T-helper 2 cell treated with Interferon-gamma antibody and Interleukin-4, amounts not matched to agents 100 ng/mL and 5 ng/mL, for 36 hours (primary cell): ENCODE measurements around the gene PNPLA7. TPM values are rescaled to one million over a fixed set of nuclear protein-coding genes. Genes with fewer than 3 reads are reported as not detected.
"Not testable (repeated sequence)": the region's sequence is repeated elsewhere in the genome, so short reads cannot be mapped to it uniquely, and the experiment has no call there.

Experiments used
- intact Hi-C: fragments of 100-400 bp; cut with micrococcal nuclease; formaldehyde crosslinking; loops from one replicate; pipeline ENCODE4 v1.15.1; 2023
- total RNA-seq: library from RNA; stranded (reverse); gene quantifications from 2 replicates; pipeline ENCODE4 v1.2.3, GENCODE V29; 2022

The PNPLA7 gene
- total RNA-seq, 1 donor from 2014 or later, result 3.0 TPM

DNA sequence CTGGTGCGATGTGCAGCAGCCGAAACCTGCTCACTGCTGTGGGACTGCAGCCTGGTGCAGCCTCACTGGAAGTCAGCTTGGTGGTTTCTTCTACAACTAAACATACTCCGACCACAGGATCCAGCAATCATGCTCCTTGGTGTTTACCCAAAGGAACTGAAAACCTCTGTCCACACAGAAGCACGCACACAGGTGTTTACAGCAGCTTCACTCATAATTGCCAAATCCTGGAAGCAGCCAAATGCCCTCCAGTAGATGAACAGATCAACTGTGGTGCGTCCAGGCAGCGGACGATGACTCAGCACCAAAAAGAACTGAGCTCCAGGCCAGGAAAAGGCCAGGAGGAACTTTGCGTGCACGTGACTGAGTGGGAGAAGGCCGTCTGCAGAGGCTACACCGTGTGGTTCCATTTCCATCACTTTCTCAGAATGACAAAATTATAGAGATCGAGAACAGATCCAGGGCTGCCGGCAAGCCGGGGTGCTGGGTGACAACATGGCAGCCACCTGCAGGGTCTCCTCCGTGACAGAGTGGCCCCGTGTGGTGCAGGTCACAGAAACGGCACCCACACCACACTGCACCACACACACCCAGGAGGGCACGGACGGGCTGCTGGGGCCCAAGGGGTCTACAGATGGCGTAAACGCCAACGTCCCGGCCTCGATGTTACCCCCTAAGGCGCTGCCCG lies 68.0 kb downstream of the PNPLA7 start:
- intact Hi-C loops, result no loop called here

DNA sequence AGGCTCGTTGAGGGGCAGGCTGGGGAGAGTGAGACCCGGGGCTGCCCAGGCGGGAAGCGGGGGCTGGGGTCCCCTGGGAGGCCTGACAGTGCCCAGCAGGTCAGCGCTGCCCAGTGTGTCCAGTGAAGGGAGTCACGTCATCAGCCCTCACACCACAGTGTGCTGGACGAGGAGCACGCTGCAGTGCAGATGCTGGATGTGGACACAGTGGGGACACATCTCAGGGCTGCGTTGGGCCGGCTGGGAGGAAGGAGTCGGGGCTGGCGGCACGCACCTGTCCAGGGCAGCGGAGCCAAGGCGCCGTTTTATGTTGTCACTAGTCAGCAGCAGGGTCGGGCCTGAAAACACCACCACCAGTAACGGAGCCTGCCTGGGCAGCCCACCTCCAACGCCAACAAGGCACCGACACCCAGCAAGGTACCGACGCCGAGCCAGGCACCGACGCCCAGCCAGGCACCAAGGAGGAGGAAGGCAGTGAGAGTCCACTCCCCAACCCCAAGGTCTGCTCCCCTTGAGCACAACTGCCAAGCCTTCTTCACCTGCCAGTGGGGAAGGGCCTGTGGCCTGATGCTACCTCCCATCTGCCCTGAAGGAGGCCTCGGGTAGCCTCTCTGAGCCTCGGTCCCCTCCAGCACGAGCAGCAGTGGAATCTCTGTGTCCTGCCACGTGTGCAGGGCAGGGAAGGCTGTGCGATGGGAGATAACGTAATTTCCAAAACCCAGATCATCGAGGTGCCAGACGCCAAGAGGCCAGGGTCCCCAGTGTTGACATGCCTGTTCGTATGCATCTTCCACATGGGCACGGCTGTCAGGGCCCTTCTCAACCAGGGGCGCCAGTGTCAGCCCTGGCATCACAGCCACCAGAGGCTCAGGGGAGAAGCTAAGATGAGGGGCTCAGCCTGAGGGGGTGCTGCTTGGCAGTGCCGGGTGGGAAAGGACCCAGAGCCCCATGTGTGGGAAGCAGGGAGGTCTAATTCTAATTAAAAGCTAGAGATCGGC lies 69.2 kb downstream of the PNPLA7 start:
- intact Hi-C loops, result no loop called here

DNA sequence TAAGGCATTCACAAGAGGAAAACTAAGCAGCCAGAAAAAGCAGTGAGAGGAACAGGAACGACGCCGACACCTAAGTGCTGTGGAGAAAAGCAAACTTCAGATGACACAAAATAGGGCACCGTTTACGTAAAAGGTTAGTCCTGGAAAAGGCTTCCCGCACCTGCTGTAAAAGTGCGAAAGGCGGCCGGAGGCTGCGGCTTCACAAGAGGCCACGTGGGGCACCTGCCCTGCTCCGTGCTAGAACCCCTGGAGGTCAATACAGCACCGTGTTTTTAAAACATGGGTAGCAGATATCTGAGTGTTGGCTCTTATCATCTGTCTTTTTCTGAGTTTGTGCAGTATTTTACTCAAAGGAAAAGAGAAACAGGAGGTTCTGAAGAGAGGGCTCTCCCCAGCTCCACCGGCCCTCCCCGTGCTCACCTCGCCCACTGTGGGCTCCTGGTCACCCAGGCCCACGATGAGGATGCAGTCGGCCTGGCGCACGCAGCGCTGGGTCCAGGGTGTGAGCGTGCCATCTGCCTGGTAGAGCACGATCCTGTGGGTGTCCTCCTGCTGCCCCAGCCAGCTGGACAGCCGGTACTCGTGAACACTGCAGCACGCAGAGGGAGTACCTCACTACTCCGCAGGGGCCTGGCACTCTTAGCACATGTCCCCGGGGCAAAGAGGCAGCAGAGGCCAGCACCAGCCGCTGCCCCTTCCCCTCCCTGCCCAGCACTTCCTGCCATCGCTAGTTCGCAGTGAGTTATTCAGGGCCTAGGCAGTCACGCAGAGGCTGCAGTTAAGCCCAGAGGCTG lies 70.1 kb downstream of the PNPLA7 start:
- intact Hi-C loops, result no loop called here

DNA sequence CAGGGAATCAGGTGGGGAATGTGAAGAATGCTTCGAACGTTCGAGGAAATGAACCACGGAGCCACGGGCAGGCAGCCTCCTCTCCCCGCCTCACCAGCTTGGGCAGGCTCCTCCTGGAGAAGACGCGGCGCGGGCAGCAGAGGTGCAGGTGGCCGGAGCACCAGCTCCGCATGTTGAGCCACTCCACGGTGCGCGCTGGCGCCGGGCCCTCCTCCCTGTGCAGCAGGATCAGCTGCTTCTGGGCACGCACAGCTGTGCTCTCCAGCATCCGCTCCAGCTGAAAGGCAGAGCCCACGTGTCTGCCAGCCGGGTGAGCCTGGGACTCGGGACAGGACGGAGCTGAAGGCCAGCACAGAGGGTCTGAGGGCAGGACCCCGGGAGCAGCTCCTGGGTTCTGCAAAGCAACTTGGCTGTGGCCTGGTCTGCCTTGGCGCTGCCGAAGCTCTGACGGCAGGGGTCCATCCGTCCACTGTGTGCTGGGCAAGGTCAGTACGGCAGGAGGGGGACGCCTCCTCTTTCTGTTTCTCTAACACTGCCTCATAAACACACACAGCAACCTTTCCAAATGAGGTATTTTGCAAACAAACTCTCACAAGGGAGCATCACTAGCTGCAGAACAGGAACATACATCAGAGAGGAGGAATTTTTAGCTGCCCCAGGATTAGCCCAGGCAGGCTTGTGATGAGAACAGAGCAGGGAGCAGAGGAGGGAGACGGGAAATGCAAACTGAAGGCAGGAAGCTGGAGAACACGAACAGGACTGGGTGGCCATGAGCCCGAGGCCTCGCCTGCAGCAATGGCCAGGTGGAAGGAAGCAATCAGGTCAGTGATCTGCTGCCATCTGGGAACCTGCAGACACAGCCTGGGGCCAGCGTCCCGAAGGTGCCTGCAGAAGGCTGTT lies 71.0 kb downstream of the PNPLA7 start:
- intact Hi-C loops, result no loop called here

DNA sequence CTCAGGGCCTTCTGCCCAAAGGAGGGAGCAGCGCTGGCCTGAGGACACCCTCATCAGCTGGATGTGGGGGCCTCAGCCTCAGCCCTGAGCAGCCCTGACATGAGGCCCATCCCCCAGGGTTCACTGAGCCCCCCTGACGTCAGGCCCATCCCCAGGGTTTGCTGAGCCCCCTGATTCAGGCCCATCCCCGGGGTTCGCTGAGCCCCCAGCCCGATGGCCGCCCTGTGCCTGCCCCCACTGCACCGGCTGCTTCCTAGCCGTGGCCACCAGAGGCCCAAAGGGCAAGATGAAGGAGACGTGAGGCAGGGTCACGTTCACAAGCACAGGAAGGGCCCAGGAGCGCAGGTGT lies 71.6 kb downstream of the PNPLA7 start:
- intact Hi-C loops, result no loop called here

DNA sequence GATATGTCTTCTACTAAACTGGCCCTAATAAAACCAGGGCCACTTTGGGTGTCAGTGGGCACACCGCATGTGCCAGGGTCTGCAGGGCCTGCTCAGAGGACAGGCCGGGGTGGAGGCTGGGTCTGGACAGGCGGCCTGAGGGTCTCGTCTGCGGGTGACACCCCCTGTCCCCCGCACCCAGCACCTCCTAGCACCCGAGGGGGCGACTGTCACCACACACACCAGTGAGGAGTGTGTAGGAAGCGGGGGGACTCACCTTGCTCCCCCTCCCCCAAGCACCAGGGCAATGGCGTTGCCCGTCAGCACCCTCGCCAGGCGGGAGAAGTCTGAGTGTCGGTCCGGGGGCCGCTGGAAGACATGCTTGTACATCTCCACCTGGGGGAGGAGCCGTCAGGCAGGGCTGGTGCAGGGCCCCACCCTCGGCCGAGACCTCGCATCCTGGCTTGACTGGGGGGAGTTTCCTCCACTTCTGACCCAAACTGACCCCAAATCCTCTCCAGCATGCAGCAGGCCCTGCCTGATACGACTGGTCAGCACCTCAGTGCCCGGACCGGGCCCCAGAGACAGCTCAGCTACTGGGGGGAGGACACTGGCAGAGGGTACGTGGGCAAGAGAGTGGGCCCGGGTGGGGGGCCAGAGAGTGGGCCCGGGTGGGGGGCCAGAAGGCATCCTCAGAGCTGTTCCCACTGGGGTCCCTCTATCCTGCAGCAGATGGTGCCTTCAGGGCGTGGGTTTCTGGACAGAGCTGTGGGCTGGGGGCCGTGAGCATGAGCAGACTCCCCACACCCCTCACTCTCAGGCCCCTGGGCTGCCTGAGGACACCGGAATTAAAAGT lies 72.2 kb downstream of the PNPLA7 start:
- intact Hi-C loops, result no loop called here

DNA sequence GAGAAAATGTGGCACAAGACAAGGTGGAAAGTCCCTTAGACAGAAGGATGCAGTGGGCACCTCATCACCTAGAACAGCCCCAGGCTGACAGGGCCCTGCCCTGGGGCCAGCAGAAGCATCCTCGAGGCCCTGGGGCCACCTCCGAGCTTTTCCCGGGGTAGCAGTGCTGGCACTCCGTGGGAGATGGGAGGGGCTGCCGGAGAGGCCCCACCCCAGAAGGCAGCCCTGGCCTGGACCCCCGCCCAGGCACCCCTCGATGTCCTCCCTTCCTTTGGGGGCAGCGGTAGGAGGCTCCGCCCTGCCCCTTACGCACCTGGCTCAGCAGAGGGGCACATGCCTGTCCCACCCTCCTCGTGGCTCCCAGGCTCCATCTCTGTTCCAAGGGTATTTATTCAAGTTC lies 73.3 kb downstream of the PNPLA7 start:
- intact Hi-C loops, result no loop called here

DNA sequence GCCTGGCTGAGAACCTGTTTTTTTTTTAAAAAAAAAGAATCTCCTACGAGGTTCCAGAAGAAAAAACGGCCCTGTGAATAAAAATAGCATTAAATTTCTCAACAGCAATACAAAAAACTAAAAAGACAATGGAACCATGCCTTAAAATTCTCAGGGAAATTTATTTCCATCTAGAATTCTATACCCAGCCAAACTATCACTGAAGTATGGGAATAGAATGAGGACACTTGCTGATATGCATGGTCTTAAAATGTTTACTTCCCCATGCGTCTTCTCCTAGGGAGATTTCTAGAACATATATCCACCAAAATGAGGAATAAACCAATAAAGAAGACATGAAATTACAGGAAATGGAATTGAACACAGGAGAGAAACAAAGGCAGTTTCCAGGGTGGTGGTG lies 74.5 kb downstream of the PNPLA7 start:
- intact Hi-C loops, result no loop called here

DNA sequence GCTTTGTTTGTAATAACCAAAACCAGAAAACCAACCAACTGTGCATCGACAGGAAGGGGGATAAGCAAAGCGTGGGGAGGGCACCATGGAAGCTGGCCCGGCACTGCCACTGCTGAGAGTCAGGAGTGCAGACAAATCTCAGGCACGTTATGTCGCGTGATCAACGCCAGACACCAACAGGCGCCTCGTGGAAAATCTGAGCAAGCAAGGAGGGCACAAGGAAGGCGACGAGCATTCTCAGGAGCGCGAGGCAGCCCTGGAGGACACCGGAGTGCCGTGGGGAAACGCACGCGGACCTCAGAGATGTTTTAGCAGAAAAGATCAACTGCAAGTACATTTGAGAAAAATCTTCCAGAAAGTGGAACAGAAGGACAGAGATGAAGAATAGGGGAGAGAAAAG lies 75.9 kb downstream of the PNPLA7 start:
- intact Hi-C loops, result no loop called here

DNA sequence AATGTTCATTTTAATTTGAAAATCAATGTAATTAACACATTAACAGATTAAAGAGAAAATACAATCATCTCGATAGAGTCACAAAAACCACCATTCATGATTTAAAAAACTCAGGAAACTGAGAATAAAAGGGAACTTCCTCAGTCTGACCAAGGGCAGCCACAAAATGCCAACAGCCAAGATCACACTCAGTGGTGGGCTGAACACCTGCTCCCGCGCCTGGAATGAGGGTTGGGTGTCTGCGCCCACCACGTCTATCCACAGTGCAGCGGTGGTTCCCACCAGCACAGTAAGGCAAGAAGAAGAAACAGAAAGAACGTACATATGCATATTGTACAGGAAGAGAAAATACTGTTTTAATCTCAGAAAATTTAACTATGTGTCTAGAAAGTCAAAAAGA lies 79.4 kb downstream of the PNPLA7 start:
- intact Hi-C loops, result no loop called here

DNA sequence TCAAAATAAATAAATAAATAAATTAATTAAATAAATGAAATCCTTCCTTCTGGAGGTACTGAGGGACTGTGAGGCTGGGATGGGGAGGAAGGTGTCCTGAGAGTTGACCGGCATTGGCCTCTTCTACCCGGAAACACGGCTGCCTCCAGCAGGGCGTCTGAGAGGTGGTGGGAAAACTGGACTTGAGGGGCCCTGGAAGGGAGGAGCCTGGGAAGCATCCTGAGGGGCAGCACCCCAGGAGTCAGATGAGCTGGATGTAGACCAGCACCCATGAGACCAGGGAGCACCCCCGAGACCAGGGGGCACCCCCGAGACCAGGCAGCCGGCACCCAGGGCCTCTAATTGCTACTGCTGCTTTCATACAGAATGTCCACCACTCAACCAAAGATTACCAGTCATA lies 82.3 kb downstream of the PNPLA7 start:
- intact Hi-C loops, result no loop called here

DNA sequence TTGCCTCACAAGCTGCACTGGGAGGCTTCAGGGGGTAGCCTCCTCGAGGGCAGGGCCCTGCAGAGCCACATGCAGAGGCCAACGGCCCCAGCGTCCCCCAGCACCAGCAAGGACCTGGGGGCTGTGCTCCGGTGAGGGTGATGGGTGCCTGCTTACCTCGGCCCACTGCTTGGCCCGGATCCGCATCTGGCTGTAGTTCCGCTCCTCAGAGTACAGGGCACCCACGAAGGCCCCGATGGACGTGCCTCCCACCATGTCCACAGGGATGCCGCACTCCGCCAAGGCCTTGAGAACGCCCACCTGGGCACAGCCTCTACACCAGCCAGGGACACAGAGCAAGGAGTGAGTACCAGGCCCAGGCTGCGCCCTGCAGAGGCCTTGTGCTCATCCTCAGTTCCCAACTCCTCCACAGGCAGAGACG lies 83.0 kb downstream of the PNPLA7 start:
- intact Hi-C loops, result no loop called here

DNA sequence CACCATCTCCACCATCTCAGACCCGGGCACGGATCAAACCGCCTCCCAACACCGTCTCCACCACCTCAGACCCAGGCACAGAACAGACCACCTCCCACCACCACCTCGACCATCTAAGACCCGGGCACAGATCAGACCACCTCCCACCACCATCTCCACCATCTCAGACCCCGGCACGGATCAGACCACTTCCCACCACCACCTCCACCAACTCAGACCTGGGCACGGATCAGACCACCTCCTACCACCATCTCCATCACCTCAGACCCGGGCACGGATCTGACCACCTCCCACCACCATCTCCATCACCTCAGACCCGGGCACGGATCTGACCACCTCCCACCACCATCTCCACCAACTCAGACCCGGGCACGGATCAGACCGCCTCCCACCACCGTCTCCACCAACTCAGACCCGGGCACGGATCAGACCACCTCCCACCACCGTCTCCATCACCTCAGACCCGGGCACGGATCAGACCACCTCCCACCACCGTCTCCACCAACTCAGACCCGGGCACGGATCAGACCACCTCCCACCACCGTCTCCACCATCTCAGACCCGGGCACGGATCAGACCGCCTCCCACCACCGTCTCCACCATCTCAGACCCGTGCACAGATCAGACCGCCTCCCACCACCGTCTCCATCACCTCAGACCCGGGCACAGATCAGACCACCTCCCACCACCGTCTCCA lies 83.7 kb downstream of the PNPLA7 start:
- intact Hi-C loops, result not testable (repeated sequence)

DNA sequence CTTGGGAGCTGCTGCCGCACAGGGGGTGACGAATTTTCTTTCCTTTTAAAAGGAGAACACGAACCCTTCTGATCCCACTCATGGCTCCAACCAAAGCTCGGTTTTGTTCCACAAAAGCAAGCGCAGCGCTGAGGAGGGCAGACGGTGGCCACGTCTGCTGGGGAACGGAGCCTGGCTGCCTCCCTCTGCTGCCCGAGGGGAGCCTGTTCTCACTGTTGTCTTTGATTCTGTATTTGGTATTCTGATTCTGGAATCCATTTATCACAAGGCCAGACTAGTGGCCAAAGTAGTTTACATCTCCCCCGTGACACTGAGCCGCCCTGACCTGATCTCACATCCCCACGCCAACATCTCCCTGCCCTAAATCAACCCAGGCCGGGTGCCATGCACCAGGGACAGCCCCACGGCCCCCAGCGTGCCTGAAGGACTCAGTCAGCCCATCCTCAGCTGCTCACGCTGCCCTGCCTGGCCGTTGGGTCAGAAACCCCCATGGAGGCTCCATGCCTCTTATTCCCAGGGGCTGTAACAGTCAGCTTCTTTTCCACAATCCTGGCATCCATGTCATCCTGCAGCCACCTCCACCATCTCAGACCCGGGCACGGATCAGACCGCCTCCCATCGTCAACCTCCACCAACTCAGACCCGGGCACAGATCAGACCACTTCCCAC lies 84.3 kb downstream of the PNPLA7 start:
- intact Hi-C loops, result no loop called here

DNA sequence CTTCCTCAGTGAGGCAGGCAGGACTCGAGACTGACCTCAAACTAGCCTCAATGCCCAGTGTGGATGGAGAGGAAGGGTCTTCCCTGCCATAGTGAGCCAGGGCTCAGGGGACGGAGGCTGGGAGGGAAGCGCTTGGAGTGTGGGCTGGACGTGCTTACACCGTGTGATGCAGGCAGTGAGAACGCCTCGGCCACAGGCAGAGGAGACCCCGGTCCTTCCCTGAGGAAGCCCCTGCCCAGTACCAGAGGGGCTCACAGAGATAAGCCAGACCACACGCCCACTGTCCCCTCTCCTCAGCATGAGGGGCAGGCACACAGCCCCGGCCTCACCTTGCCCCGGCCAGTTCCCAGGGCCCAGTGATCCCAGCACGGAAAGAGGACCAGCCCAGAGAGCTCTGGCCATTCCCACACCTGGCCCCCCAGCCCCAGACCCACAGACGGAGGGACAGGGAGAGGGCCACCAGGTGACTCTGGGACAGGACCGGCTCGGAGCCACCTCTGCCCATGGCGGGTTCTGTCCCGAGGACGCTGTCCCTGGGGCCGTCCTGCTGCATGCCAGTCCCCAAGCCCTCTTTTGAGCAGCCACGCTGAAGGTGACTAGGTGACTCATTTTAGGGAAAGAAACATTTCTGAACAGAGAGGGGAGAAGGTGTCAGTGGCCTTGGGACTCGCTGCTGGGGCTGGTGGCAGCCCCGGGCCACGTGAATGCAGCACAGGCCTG lies 85.0 kb downstream of the PNPLA7 start:
- intact Hi-C loops, result loop anchor here (5.0 kb wide), 1 partner anchor 313 kb away; no protein-coding TSS in a partner anchor

DNA sequence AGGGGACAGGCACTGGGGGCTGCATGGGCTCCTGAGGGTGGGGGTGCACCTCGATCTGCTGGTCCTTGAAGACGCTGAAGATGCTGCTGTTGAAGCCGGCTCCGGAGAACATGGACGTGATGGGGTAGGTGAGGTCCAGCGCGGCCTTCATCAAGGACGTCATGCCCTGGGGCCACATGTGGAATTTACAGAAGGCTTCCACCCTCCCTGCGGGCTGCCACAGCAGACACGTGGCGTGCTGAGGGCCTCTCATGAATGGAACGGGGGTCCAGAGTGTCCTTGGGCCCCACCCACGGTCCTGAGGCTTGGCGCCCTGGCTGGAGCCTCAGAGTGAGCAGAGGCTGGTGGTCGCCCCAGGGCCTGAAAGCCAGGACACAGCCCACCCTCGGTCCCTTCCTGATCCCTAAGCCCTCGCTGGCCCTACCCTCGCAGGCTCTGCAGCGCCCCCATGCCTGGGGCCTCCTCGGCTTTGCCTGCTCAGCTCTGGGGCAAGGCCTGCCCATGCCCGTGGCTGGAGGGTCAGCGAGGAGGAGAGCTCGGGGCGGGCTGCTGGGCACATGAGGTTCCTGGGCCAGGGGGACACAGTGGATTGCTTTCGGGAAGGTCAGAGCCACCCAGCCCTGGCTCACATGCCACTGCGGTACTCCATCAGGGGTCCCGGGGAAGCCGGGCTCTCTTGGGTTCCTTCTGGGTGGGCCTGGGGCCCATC lies 85.8 kb downstream of the PNPLA7 start:
- intact Hi-C loops, result loop anchor here (5.0 kb wide), 1 partner anchor 312 kb away; no protein-coding TSS in a partner anchor

DNA sequence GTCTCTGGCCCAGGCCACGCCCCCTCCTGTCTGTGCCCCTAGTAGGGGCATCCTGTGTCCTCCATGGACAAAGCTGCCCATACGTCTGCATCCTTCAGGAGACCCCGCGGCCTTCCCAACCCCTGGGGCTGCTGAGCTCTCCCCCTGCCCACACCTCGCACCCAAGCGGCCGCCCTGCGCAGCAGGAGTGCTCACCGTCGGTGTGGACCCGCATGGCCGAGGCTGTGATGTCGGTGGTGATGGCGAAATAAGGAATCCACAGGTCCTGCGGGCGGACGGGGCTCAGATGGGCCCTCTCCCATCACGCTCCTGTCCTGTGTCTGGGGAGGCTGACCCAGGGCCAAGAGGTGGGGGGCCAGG lies 86.3 kb downstream of the PNPLA7 start:
- intact Hi-C loops, result loop anchor here (5.0 kb wide), 1 partner anchor 312 kb away; no protein-coding TSS in a partner anchor
